Inferior parietal cortex (tissue), 1 donor: Measurements from ENCODE around the gene CRIM1.
"Not testable (repeated sequence)": the region's sequence is repeated elsewhere in the genome, so short reads cannot be mapped to it uniquely, and the experiment has no call there.

Experiments used
- DNase-seq: peaks from one replicate; pipeline ENCODE4 v3.0.0-alpha.2; 2016; ENCODE audit errors: extremely low spot score

The CRIM1 gene

DNA sequence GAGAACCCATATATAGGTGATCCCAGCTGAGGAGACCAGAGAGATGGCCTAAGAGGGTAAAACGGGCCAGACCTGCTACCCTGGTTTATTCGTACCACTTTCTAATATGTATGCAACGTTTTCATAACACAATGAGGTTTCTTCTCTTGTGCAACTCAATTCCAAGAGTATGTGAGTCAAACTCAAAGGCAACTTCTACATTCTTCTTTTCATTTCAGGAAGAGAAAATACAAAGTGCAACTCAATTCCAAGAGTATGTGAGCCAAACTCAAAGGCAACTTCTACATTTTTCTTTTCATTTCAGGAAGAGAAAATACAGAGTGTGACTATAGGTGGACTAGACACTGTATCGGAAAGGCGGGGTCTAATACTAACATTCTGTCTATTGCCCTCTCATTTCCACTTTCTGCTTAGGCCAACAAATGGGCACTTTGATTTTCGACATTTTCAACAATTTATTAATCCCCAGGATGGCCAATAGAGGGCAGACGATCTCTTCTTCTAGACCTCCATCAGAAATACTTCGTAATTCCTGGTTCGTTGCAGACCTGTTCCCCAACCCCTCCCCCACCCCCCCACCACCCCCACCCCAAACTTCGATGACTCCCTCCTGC, 3.7 kb upstream of the CRIM1 start:
- peak; percentile 75 for DNase-seq

- DNase-seq: no peak
These were observed 2.9 kb upstream of the CRIM1 start for GRCh38 chr2:36352701-36353100.

- DNase-seq: peak; percentile 60
These were observed 797 bp upstream of the CRIM1 start for GRCh38 chr2:36354811-36355150.

DNA sequence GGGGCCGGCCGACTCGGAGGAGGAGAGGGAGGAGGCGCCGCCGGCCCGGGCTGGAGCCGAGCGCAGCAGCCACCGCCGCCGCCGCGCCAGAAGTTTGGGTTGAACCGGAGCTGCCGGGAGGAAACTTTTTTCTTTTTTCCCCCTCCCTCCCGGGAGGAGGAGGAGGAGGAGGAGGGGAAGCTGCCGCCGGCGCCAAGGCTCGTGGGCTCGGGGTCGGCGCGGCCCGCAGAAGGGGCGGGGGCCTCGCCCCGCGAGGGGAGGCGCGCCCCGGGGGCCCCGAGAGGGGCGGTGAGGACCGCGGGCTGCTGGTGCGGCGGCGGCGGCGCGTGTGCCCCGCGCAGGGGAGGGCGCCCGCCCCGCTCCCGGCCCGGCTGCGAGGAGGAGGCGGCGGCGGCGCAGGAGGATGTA, 316 bp downstream of the CRIM1 start:
- DNase-seq: no peak

- no peak for DNase-seq
These were observed 866 bp downstream of the CRIM1 start for GRCh38 chr2:36356298-36356989.

- DNase-seq: no peak
These were observed 1.6 kb downstream of the CRIM1 start for GRCh38 chr2:36356990-36357846.

- DNase-seq: peak; percentile 63
These were observed 2.5 kb downstream of the CRIM1 start for GRCh38 chr2:36357847-36358659.

GRCh38 chr2:36359067-36359466, 3.5 kb downstream of the CRIM1 start:
- DNase-seq: no peak

- DNase-seq: no peak
These were observed 4.5 kb downstream of the CRIM1 start for GRCh38 chr2:36360063-36360462.

DNA sequence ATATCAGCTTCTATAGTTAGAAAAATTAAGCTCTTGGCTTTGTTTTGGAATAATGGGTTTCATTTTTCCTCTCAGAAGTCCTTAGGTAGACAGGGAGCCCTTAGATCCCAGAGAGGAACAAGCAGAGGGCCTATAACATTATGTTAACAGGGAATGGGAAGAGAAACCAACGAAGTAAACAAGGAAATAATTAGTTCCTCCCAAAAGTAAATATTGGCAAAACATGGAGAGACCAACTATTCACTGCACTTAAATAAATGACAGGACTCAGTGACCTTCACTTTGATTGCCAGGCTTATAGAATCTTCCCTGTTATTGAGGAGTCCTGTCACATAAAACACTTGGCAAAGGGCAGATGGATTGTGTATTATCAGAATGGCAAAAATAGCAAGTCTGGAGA, 5.3 kb downstream of the CRIM1 start:
- DNase-seq: no peak

DNA sequence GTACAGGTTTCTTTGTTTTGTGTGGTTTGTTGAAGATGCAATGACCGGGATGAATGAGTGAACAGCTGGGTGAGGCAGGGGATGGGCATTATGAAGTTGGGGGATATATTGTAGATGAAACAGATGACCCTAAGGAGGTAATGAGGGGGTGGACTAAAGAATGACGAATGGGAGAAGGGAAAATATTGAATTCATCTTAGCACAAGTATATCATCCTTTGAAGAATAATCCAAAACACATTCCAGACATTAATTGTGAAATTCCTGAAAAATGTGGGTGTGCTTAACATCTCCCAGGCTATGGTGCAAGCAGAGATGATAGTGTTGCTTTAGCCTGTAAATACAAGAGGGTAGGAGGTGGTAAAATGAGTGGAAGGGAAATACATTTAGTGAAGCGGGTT, 5.8 kb downstream of the CRIM1 start:
- no peak for DNase-seq

DNA sequence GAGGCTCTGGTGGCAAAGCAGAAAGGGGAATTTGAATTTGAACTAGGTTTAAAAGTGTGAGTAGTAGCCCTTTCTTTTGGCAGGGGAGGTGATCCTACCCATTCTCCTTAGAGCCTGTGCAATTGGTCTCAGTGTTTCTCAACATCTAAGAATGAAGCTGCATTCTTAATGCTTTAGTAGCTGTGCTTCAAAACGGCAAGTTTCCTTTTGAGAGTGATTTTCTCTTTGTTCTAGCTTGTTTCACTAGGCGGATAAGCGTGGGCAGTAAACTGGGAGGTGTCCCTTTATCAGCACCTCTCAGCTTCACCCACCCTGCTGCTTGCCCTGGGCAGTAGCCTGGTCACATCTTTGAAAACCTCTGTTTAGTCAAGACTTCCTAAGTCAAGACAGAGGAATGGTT, 6.7 kb downstream of the CRIM1 start:
- DNase-seq: no peak

DNA sequence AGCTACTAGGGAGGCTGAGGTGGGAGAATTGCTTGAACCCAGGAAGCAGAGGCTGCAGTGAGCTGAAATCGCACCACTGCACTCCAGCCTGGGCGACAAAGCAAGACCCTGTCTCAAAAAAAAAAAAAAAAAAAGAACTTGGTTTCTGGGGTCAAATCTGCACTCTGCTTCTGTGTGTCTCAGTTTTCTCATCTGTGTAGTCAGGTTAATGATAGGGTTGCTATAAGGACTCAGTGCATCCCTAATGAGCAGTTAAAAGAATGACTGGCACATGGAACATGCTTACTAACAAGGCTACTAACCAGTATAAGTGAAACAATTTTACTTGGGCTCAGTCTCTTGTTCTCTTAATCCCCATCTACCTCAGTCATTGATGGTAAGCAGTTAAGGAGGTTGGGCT, 7.5 kb downstream of the CRIM1 start:
- DNase-seq: not testable (repeated sequence)

DNA sequence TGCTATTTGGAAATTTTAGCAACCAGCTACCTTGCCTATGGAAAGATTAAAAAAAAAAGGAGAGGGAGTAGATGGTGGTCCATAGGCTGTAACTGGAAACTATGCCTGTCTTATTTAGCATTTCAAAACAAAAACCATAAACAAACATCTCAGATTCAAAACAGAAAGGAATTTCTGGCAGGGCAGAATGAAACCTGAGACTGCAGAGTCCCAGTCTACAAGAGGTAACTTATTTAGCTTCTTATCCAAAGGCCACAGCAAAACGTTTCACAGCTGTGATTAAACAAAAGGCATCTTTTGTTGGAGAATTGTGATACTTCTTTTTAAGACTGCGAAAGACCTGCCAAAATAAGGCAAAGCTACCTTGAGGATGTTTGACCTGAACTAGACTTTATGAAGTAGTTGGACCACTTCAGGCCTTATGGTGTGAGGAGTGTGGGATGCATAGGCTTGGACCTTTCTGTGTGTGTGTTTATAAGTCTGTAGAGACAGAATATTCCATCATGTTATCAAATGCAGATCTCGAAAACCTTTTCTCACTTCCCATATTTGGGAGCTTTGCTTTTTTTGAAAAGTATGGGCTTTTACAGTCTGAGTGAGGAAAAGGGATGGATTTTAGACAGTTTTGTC, 11.0 kb downstream of the CRIM1 start:
- DNase-seq: no peak

DNA sequence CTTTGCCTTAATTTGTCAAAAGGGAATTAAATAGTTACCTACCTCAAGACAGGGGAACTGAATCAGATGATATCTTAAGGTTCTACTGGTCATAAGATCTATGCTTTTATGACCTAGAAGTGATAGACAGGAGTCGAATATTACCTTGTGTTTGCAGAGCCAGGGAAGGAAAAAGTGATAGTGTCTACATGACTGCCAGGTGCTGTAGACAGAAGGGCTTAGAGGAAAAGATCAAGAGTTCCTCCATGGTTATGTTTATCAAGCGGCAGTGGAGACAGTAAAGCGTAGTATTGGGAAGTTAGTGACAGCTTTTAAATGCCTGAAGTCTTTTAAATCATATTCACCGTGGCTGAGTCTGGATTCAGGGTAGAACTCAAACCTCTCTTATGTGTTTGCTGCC, 11.9 kb downstream of the CRIM1 start:
- DNase-seq: no peak

DNA sequence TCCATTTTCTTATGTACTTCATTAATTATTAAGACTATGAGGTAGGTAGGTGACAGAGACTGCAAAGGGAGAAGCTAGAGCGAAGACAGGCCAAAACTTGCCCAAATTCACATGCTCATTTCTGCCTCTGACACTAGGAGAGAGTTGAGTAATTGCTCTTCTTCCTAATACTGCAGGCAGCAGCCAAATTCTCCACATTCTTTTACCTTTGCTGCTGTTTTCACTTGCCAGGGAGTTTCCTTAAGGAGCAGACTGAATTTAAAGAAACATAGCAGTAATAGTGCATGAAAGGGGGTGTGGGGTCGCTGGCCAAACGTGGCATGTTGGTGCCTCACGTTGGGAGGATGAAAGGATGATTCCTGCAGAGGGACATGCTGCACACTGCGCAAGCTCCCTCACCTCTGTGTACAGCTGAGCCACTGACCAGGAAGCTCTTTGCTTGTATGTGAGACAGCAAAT, 12.3 kb downstream of the CRIM1 start:
- DNase-seq: no peak

- DNase-seq: no peak
These were observed 12.9 kb downstream of the CRIM1 start for GRCh38 chr2:36368438-36368837.

DNA sequence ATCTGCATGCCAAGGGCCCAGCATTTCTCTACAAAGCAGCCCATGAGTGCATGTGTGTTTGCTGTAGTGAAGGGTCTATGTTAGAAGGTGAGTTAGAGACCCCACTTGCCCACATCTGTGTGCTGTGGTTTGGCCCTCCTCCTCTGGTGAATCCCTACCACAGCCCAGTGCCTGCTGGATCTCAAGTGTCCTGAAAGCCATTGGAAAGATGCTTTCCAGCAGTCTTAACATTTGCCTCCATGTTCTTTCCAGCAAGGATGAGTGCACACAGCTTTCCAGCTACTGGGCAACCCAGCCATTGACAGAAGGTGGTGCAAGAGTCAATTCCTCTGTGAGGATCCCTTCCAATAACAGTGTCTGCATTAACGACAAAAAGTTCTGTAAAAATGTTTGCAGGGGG, 13.6 kb downstream of the CRIM1 start:
- DNase-seq: no peak

GRCh38 chr2:36369716-36370115, 14.1 kb downstream of the CRIM1 start:
- DNase-seq: no peak

GRCh38 chr2:36370281-36370680, 14.7 kb downstream of the CRIM1 start:
- DNase-seq: no peak

DNA sequence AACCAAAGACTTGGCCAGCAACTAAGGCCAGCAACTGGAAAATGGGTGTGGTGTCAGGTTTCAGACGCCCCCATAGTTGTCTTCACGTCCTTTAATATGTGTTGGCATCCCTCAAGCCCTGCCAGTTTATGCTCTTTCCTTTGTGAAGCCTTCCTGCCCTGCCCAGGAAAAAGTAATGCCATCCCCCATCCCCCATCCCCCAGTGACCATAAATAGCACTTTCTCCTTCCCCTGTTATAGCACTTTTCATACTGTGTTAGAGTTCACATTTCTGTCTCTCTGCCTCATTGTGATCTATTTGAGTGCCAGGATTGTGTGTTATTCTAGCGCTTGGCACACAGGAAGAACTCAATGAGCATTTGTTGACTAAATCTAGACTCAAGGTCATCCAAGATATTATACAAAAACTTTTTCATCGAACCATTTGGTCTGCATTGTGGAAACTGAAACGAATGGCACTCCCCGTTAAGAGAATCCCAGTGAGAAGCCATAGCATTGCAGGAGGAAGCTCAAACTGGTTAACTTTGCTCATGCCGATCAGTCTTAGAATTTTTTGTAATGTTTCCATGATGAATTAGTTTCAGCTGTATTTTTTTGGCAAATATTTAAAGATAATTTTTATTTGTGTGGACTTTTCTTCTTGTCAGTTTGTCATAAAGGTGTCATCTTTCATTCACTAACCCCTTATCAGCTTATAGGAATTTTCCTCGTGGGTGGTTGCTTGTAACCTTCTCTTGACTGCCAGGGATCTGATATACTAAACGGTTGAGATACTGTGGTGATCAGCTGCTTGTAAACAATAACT, 15.7 kb downstream of the CRIM1 start:
- no peak for DNase-seq
